GM23338 (cell line): ENCODE results near the gene NOSTRIN. TPM values are rescaled to one million over a fixed set of nuclear protein-coding genes. Genes with fewer than 3 reads are reported as not detected.

ENCODE experiments used
- ATAC-seq: fragments of 200-7000 bp; cut with Tn5 transposase; 3 replicates; pipeline ENCODE4 v1.9.1; 2020
- DNase-seq: peaks from one replicate; pipeline ENCODE4 v3.0.0-alpha.2; 2015; ENCODE audit warnings: low spot score
- H2AFZ ChIP-seq: fragments of 200-600 bp; sonication (generic); 2 replicates; pipeline ENCODE4 v1.8.0; 2016; ENCODE audit warnings: antibody characterized with exemption, mild to moderate bottlenecking, moderate library complexity
- H3F3A ChIP-seq: fragments of 200-600 bp; sonication (generic); replicated peaks from 2 replicates; pipeline ENCODE4 v1.8.0; 2017; ENCODE audit warnings: antibody characterized with exemption, mixed run types, low read depth
- H3K27ac ChIP-seq: fragments of 200-600 bp; sonication (generic); 2 replicates; pipeline ENCODE4 v1.6.1; 2016; ENCODE audit warnings: low read depth
- H3K27me3 ChIP-seq: fragments of 200-600 bp; sonication (generic); 2 replicates; pipeline ENCODE4 v1.8.0; 2016; ENCODE audit warnings: mild to moderate bottlenecking, mixed run types, moderate library complexity; ENCODE audit not compliant: insufficient read depth
- H3K36me3 ChIP-seq: fragments of 200-600 bp; sonication (generic); 2 replicates; pipeline ENCODE4 v1.8.0; 2016; ENCODE audit warnings: mild to moderate bottlenecking; ENCODE audit not compliant: insufficient read depth
- H3K4me1 ChIP-seq: fragments of 200-600 bp; sonication (generic); 2 replicates; pipeline ENCODE4 v1.8.0; 2016; ENCODE audit warnings: mild to moderate bottlenecking, moderate library complexity; ENCODE audit not compliant: insufficient read depth
- H3K4me2 ChIP-seq: fragments of 200-600 bp; sonication (generic); 2 replicates; pipeline ENCODE4 v1.7.1; 2017; ENCODE audit warnings: mixed run types
- H3K4me3 ChIP-seq: fragments of 200-600 bp; sonication (generic); 2 replicates; pipeline ENCODE4 v1.6.1; 2016; ENCODE audit warnings: mixed run types
- H3K79me2 ChIP-seq: fragments of 200-600 bp; sonication (generic); replicated peaks from 2 replicates; pipeline ENCODE4 v1.8.0; 2017; ENCODE audit warnings: mild to moderate bottlenecking; ENCODE audit not compliant: insufficient read depth
- H3K9me2 ChIP-seq: fragments of 200-600 bp; sonication (generic); 2 replicates; pipeline ENCODE4 v1.8.0; 2017; ENCODE audit not compliant: insufficient read depth
- H4K20me1 ChIP-seq: fragments of 200-600 bp; sonication (generic); replicated peaks from 2 replicates; pipeline ENCODE4 v1.8.0; 2017; ENCODE audit warnings: mild to moderate bottlenecking; ENCODE audit not compliant: insufficient read depth
- H3K27ac Mint-ChIP-seq: 2 replicates; pipeline ENCODE4 v1.8.0; 2020; ENCODE audit warnings: inconsistent platforms, mild to moderate bottlenecking, moderate library complexity, mixed read lengths
- H3K27me3 Mint-ChIP-seq: 3 replicates; pipeline ENCODE4 v1.8.0; 2022; ENCODE audit warnings: low read depth, mild to moderate bottlenecking, moderate library complexity, mixed read lengths, inconsistent platforms; ENCODE audit not compliant: insufficient read depth, poor library complexity
- H3K36me3 Mint-ChIP-seq: 3 replicates; pipeline ENCODE4 v1.8.0; 2021; ENCODE audit warnings: low read depth, mild to moderate bottlenecking, inconsistent platforms, moderate library complexity, mixed read lengths
- H3K4me1 Mint-ChIP-seq: 3 replicates; pipeline ENCODE4 v1.8.0; 2020; ENCODE audit warnings: mild to moderate bottlenecking, inconsistent platforms, mixed read lengths
- H3K4me3 Mint-ChIP-seq: 3 replicates; pipeline ENCODE4 v1.8.0; 2021; ENCODE audit warnings: moderate library complexity, mild to moderate bottlenecking, inconsistent platforms, mixed read lengths
- H3K9me3 Mint-ChIP-seq: 3 replicates; pipeline ENCODE4 v1.8.0; 2020; ENCODE audit warnings: moderate library complexity, mild to moderate bottlenecking, inconsistent platforms, mixed read lengths
- ZNF331 ChIP-seq: fragments of 250-450 bp; sonication (Bioruptor Pico); IDR thresholded peaks from 2 replicates; pipeline ENCODE4 v1.5.0; 2020; ENCODE audit warnings: low read depth, mild to moderate bottlenecking, moderate library complexity
- polyA plus RNA-seq: library from polyadenylated mRNA; unstranded; fragments of >200 nt; fragmentation: Nextera tagmentation; extraction: Ambion mirVana; gene quantifications from 2 replicates; pipeline ENCODE4 v1.2.1, GENCODE V29; 2016
- total RNA-seq: library from RNA; depleted of rRNA; stranded (reverse); fragments of >200 nt; shearing (Covaris generic); gene quantifications from 2 replicates; pipeline ENCODE4 v1.2.3, GENCODE V29; 2014
- TF ChIP-seq, protein P1 (sequence below): fragments of 250-450 bp; sonication (Bioruptor Pico); IDR thresholded peaks from 2 replicates; pipeline ENCODE4 v1.5.0; 2020; ENCODE audit warnings: mild to moderate bottlenecking, moderate library complexity
- TF ChIP-seq, protein P2 (sequence below): IDR thresholded peaks from 2 replicates; pipeline ENCODE4 v1.6.1; 2016; ENCODE audit warnings: antibody characterized with exemption
- TF ChIP-seq, protein P3 (sequence below), 2 experiments: fragments of 200-600 bp in 1 of 2; sonication (generic) in 1 of 2; conservative IDR thresholded peaks; 2 replicates each; pipeline versions ENCODE4 v1.5.1 to v1.6.1; 2016 to 2017; ENCODE audit warnings: antibody characterized with exemption in 2 of 2, low read depth in 2 of 2, mild to moderate bottlenecking in 2 of 2, moderate library complexity in 1 of 2

Gene NOSTRIN
- total and polyA plus RNA-seq, 2 experiments from 2014 or later: 1.8 TPM; not detected in 1

DNA sequence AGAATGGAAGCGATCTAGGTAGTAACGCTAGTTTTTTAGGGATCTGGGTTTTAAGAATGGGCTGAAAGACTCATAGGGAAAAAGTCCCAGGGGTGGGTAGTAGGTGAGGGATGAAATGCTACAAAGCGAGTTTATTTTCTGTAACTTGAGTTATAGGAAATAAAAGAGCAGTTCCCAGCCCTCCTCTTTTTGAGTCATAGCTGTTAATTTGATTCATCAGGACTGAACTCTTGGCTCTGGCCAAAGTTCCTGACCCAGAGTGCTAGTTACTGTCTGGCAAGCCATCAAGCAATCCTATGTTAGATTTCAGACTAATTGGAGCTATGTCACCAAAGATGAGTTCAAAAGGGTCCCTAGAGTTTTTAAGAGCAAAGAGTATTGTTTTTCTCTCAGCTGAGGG is 17.4 kb upstream of the NOSTRIN start (continued):
- TF ChIP-seq, protein P1, sequence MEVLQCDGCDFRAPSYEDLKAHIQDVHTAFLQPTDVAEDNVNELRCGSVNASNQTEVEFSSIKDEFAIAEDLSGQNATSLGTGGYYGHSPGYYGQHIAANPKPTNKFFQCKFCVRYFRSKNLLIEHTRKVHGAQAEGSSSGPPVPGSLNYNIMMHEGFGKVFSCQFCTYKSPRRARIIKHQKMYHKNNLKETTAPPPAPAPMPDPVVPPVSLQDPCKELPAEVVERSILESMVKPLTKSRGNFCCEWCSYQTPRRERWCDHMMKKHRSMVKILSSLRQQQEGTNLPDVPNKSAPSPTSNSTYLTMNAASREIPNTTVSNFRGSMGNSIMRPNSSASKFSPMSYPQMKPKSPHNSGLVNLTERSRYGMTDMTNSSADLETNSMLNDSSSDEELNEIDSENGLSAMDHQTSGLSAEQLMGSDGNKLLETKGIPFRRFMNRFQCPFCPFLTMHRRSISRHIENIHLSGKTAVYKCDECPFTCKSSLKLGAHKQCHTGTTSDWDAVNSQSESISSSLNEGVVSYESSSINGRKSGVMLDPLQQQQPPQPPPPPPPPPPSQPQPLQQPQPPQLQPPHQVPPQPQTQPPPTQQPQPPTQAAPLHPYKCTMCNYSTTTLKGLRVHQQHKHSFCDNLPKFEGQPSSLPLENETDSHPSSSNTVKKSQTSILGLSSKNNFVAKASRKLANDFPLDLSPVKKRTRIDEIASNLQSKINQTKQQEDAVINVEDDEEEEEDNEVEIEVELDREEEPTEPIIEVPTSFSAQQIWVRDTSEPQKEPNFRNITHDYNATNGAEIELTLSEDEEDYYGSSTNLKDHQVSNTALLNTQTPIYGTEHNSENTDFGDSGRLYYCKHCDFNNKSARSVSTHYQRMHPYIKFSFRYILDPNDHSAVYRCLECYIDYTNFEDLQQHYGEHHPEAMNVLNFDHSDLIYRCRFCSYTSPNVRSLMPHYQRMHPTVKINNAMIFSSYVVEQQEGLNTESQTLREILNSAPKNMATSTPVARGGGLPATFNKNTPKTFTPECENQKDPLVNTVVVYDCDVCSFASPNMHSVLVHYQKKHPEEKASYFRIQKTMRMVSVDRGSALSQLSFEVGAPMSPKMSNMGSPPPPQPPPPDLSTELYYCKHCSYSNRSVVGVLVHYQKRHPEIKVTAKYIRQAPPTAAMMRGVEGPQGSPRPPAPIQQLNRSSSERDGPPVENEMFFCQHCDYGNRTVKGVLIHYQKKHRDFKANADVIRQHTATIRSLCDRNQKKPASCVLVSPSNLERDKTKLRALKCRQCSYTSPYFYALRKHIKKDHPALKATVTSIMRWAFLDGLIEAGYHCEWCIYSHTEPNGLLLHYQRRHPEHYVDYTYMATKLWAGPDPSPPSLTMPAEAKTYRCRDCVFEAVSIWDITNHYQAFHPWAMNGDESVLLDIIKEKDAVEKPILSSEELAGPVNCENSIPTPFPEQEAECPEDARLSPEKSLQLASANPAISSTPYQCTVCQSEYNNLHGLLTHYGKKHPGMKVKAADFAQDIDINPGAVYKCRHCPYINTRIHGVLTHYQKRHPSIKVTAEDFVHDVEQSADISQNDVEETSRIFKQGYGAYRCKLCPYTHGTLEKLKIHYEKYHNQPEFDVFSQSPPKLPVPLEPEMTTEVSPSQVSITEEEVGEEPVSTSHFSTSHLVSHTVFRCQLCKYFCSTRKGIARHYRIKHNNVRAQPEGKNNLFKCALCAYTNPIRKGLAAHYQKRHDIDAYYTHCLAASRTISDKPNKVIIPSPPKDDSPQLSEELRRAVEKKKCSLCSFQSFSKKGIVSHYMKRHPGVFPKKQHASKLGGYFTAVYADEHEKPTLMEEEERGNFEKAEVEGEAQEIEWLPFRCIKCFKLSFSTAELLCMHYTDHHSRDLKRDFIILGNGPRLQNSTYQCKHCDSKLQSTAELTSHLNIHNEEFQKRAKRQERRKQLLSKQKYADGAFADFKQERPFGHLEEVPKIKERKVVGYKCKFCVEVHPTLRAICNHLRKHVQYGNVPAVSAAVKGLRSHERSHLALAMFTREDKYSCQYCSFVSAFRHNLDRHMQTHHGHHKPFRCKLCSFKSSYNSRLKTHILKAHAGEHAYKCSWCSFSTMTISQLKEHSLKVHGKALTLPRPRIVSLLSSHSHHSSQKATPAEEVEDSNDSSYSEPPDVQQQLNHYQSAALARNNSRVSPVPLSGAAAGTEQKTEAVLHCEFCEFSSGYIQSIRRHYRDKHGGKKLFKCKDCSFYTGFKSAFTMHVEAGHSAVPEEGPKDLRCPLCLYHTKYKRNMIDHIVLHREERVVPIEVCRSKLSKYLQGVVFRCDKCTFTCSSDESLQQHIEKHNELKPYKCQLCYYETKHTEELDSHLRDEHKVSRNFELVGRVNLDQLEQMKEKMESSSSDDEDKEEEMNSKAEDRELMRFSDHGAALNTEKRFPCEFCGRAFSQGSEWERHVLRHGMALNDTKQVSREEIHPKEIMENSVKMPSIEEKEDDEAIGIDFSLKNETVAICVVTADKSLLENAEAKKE (CRISPR knock-in tag): no peak
- TF ChIP-seq, protein P2, sequence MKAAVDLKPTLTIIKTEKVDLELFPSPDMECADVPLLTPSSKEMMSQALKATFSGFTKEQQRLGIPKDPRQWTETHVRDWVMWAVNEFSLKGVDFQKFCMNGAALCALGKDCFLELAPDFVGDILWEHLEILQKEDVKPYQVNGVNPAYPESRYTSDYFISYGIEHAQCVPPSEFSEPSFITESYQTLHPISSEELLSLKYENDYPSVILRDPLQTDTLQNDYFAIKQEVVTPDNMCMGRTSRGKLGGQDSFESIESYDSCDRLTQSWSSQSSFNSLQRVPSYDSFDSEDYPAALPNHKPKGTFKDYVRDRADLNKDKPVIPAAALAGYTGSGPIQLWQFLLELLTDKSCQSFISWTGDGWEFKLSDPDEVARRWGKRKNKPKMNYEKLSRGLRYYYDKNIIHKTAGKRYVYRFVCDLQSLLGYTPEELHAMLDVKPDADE: no peak
- TF ChIP-seq, protein P3, sequence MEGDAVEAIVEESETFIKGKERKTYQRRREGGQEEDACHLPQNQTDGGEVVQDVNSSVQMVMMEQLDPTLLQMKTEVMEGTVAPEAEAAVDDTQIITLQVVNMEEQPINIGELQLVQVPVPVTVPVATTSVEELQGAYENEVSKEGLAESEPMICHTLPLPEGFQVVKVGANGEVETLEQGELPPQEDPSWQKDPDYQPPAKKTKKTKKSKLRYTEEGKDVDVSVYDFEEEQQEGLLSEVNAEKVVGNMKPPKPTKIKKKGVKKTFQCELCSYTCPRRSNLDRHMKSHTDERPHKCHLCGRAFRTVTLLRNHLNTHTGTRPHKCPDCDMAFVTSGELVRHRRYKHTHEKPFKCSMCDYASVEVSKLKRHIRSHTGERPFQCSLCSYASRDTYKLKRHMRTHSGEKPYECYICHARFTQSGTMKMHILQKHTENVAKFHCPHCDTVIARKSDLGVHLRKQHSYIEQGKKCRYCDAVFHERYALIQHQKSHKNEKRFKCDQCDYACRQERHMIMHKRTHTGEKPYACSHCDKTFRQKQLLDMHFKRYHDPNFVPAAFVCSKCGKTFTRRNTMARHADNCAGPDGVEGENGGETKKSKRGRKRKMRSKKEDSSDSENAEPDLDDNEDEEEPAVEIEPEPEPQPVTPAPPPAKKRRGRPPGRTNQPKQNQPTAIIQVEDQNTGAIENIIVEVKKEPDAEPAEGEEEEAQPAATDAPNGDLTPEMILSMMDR (conservative IDR thresholded peaks at IDR 0.05; ENCODE audit: low read depth in 2 of 2): no peak

DNA sequence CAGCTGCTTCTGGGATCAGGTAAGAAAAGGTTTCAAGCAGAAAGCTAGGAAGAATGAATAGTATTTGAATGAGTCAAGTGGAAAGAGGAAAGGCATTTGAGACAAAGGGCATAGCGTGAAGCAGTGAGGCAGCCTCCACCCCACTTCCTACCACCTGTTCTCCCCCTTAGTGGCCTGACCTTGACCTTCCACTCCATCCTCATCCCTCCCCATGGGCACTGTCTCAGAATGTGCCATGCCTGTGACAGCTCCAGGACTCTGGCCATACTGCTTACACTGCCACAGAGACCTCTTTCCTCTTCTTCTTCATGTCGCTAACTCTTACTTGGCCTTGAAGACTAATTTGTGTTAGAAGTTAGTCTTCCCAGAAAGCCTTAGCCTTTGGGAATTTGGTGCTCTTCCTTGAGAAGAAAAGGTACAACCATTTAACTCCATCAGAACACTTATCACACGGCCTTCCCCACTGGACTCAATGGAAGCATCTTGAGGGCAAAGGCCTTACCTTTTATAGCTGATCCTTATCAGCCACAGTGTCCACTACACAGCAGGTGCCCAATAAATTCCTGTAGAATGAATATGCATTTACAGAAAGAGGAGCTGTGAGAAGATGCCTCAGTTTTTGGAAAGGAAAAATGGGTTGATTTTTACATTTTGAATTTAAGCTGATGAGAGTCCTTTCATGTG is 15.2 kb upstream of the NOSTRIN start:
- H3K4me3 Mint-ChIP-seq: no peak overlapping the region
- no peaks in the 10 kb centered on the region for H3K27me3 ChIP-seq
- peaks cover 14% of the 10 kb centered on the region; the same call in 1 of the 2 replicates for H3K4me1 ChIP-seq
- H3K36me3 Mint-ChIP-seq: no peaks in the 10 kb centered on the region
- H3K79me2 ChIP-seq: no peaks in the 10 kb centered on the region
- H2AFZ ChIP-seq: peak overlapping the region; percentile 66; the same call in 1 of the 2 replicates
- H3K36me3 ChIP-seq: no peaks in the 10 kb centered on the region
- peaks cover 6% of the 10 kb centered on the region for H3K9me2 ChIP-seq
- H4K20me1 ChIP-seq: no peaks in the 10 kb centered on the region
- H3K27ac Mint-ChIP-seq: no peak overlapping the region
- H3K4me2 ChIP-seq: no peak overlapping the region
- peaks cover 12% of the 10 kb centered on the region for H3K4me1 Mint-ChIP-seq
- DNase-seq: peak; percentile 23
- no peak overlapping the region for H3K4me3 ChIP-seq
- peaks cover 4% of the 10 kb centered on the region for H3K27me3 Mint-ChIP-seq
- ATAC-seq: no peak
- no peak overlapping the region for H3K27ac ChIP-seq
- no peak for TF ChIP-seq ZNF331 (CRISPR knock-in tag)
- no peaks in the 10 kb centered on the region for H3K9me3 Mint-ChIP-seq
- H3F3A ChIP-seq: no peaks in the 10 kb centered on the region
